ENCODE data around the gene VSX2. TPM values are rescaled to one million over a fixed set of nuclear protein-coding genes. Genes with fewer than 3 reads are reported as not detected.

The VSX2 gene
- polyA plus RNA-seq, 1 donor (not counting 4 experiments of a cell fraction or from before 2014, with no cell fraction given) = not detected

GRCh38 chr14:74297986-74298385 is 58.7 kb downstream of the VSX2 start:
- Histone ChIP-seq H3K4me3 (ENCODE audit: control insufficient read depth in 2 of 3, extremely low read depth in 1 of 3, insufficient read depth in 2 of 3, low read depth in 1 of 3, low read length in 3 of 3) (no peak overlapping the region), H4K20me1 (ENCODE audit: control insufficient read depth, extremely low read depth, insufficient read depth, low read length) (no peaks in the 10 kb centered on the region), H3K79me2 (ENCODE audit: control insufficient read depth, insufficient read depth, low read length) (peaks cover 16% of the 10 kb centered on the region), H3K9me3 (ENCODE audit: control insufficient read depth, low read depth, low read length) (no peaks in the 10 kb centered on the region), H3K9me1 (ENCODE audit: control insufficient read depth, extremely low read depth, insufficient read depth, low read length) (no peaks in the 10 kb centered on the region), H3K4me1 (ENCODE audit: control insufficient read depth, extremely low read depth, insufficient read depth, low read length) (peaks cover 8% of the 10 kb centered on the region), H3K9ac (ENCODE audit: control insufficient read depth, extremely low read depth, insufficient read depth, low read length) (no peak overlapping the region), H3K36me3 (ENCODE audit: control insufficient read depth in 2 of 2, extremely low read depth in 1 of 2, insufficient read depth in 2 of 2, low read length in 2 of 2) (peaks cover 11 to 12% of the 10 kb centered on the region in 2 experiments), H3K27ac (ENCODE audit: control insufficient read depth, insufficient read depth, low read length) (no peak overlapping the region), H3K4me2 (ENCODE audit: control insufficient read depth, extremely low read depth, insufficient read depth, low read depth, low read length) (no peak overlapping the region), H3K27me3 (ENCODE audit: control insufficient read depth, extremely low read depth, insufficient read depth, low read length) (no peaks in the 10 kb centered on the region), H2AFZ (ENCODE audit: control insufficient read depth, low read length) (no peak overlapping the region)
- no peak for DNase-seq (ENCODE audit: low read depth, low spot score)
- dilution Hi-C loops (cut with MboI; ENCODE audit: extremely low pct_ligation_motif_present, low sequenced_read_pairs) = no loop called here
- no peak for FAIRE-seq
- TF ChIP-seq EZH2 (IDR thresholded peaks at IDR 0.05; ENCODE audit: low read length) (no peak), CTCF (optimal IDR thresholded peaks at IDR 0.05 in 1 of 3, IDR thresholded peaks at IDR 0.05 in 1 of 3, conservative IDR thresholded peaks at IDR 0.05 in 1 of 3; ENCODE audit: extremely low read depth in 1 of 3, insufficient read depth in 2 of 3, low read length in 3 of 3) (no peak)

- Histone ChIP-seq H3K9ac (ENCODE audit: control insufficient read depth, extremely low read depth, insufficient read depth, low read length) (no peak overlapping the region), H3K27ac (ENCODE audit: control insufficient read depth, insufficient read depth, low read length) (no peak overlapping the region), H2AFZ (ENCODE audit: control insufficient read depth, low read length) (no peak overlapping the region), H3K27me3 (ENCODE audit: control insufficient read depth, extremely low read depth, insufficient read depth, low read length) (no peaks in the 10 kb centered on the region), H4K20me1 (ENCODE audit: control insufficient read depth, extremely low read depth, insufficient read depth, low read length) (no peaks in the 10 kb centered on the region), H3K4me3 (ENCODE audit: control insufficient read depth in 2 of 3, extremely low read depth in 1 of 3, insufficient read depth in 2 of 3, low read depth in 1 of 3, low read length in 3 of 3) (no peak overlapping the region), H3K79me2 (ENCODE audit: control insufficient read depth, insufficient read depth, low read length) (peaks cover 16% of the 10 kb centered on the region), H3K4me1 (ENCODE audit: control insufficient read depth, extremely low read depth, insufficient read depth, low read length) (peaks cover 8% of the 10 kb centered on the region), H3K4me2 (ENCODE audit: control insufficient read depth, extremely low read depth, insufficient read depth, low read depth, low read length) (no peak overlapping the region), H3K9me3 (ENCODE audit: control insufficient read depth, low read depth, low read length) (no peaks in the 10 kb centered on the region), H3K36me3 (ENCODE audit: control insufficient read depth in 2 of 2, extremely low read depth in 1 of 2, insufficient read depth in 2 of 2, low read length in 2 of 2) (peaks cover 11 to 12% of the 10 kb centered on the region in 2 experiments), H3K9me1 (ENCODE audit: control insufficient read depth, extremely low read depth, insufficient read depth, low read length) (no peaks in the 10 kb centered on the region)
- no peak for TF ChIP-seq EZH2 (IDR thresholded peaks at IDR 0.05; ENCODE audit: low read length)
- TF ChIP-seq CTCF (optimal IDR thresholded peaks at IDR 0.05 in 1 of 3, IDR thresholded peaks at IDR 0.05 in 1 of 3, conservative IDR thresholded peaks at IDR 0.05 in 1 of 3; ENCODE audit: extremely low read depth in 1 of 3, insufficient read depth in 2 of 3, low read length in 3 of 3) = no peak
- FAIRE-seq = no peak
- dilution Hi-C loops (cut with MboI; ENCODE audit: extremely low pct_ligation_motif_present, low sequenced_read_pairs) = no loop called here
- DNase-seq (ENCODE audit: low read depth, low spot score) = no peak
Measured at GRCh38 chr14:74299061-74299545, 59.9 kb downstream of the VSX2 start.

All from keratinocyte (primary cell).